ENCODE measurements around the gene GPR158.
"Not testable (repeated sequence)": the region's sequence is repeated elsewhere in the genome, so short reads cannot be mapped to it uniquely, and the experiment has no call there.

GPR158 gene

DNA sequence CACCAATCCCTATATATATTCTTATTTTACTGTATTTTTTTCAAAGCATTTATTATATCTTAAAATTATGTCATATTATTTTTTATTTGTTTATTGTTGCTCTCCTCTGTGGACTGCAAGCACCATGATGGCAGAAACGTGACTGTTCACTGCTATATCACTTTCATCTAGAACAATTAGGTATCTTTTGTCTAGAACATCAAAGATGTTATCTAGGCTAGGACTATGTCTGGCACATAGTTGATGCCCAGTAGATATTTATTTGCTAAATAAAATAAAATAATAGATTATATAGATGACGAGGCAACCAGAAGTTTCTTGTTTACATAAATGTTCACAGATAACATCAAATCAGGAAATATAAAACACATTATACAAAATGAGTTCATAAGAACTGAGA lies 12.4 kb upstream of the GPR158 start:
- no peak for DNase-seq (ENCODE audit: insufficient read length, low spot score)
- FAIRE-seq = no peak
- no peak for TF ChIP-seq CTCF (IDR thresholded peaks at IDR 0.05; ENCODE audit: insufficient read depth, missing control alignments)

GRCh38 chr10:25163464-25163863 lies 11.3 kb upstream of the GPR158 start:
- not testable (repeated sequence) for DNase-seq (ENCODE audit: insufficient read length, low spot score); FAIRE-seq

DNA sequence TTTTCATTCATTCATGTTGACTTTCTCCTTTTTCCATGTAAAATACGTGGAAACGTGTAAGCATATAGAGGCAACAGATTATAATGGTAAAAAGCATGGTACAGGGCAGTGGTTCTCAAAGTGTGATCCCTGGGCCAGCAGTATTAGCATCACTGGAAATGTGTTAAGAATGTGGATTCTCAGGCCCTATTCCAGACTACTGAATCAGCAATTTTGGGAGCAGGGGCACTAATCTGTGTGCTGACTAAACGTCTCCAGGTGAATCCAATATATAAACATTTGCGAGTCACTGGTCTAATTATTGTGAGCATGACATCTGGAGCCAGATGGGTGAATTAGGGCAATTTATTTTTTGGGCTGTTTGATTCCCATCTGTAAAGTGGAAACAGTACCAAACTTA lies 5.1 kb upstream of the GPR158 start:
- no peak for TF ChIP-seq CTCF (IDR thresholded peaks at IDR 0.05; ENCODE audit: insufficient read depth, missing control alignments)
- DNase-seq (ENCODE audit: insufficient read length, low spot score) = no peak
- no peak for FAIRE-seq

- FAIRE-seq (no peak), DNase-seq (ENCODE audit: insufficient read length, low spot score) (no peak)
- no peak for TF ChIP-seq CTCF (IDR thresholded peaks at IDR 0.05; ENCODE audit: insufficient read depth, missing control alignments)
These were observed 4.2 kb upstream of the GPR158 start for GRCh38 chr10:25170627-25171026.

GRCh38 chr10:25175527-25176420 lies 973 bp downstream of the GPR158 start:
- no peak for TF ChIP-seq CTCF (IDR thresholded peaks at IDR 0.05; ENCODE audit: insufficient read depth, missing control alignments)
- DNase-seq (ENCODE audit: insufficient read length, low spot score) = no peak
- no peak for FAIRE-seq

GRCh38 chr10:25176421-25176968 lies 1.7 kb downstream of the GPR158 start:
- FAIRE-seq = no peak
- no peak for TF ChIP-seq CTCF (IDR thresholded peaks at IDR 0.05; ENCODE audit: insufficient read depth, missing control alignments)
- no peak for DNase-seq (ENCODE audit: insufficient read length, low spot score)

GRCh38 chr10:25177093-25177753 lies 2.4 kb downstream of the GPR158 start:
- no peak for FAIRE-seq
- no peak for TF ChIP-seq CTCF (IDR thresholded peaks at IDR 0.05; ENCODE audit: insufficient read depth, missing control alignments)
- DNase-seq (ENCODE audit: insufficient read length, low spot score) = no peak
